ENCODE measurements around the gene MAGEH1.
"Not testable (repeated sequence)": the region's sequence is repeated elsewhere in the genome, so short reads cannot be mapped to it uniquely, and the experiment has no call there.

Gene MAGEH1, protein sequence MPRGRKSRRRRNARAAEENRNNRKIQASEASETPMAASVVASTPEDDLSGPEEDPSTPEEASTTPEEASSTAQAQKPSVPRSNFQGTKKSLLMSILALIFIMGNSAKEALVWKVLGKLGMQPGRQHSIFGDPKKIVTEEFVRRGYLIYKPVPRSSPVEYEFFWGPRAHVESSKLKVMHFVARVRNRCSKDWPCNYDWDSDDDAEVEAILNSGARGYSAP

GRCh38 chrX:55451990-55452832 is at the start of gene MAGEH1:
TSS of gene MAGEH1 (plus strand) at chrX:55452127. CDS start at chrX:55452375, 248 bp downstream.
- peak; percentile 46 to 57 (median 55) for DNase-seq (ENCODE audit: low read depth in 3 of 3)

GRCh38 chrX:55427079-55427478 is 24.8 kb upstream of the MAGEH1 start:
- DNase-seq (ENCODE audit: low read depth in 3 of 3) = not testable (repeated sequence)

DNA sequence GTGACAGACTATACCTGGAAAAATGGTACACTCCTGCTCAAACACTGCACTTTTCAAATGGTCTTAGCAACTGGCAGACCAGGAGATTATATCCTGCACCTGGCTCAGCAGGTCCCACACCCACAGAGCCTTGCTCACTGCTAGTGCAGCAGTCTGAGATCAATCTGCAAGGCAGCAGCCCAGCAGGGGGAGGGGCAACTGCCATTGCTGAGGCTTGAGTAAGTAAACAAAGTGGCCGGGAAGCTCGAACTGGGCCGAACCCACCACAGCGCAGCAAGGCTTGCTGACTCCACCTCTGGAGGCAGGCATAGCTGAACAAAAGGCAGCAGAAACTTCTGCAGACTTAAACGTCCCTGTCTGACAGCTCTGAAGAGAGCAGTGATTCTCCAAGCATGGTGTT is 8.5 kb upstream of the MAGEH1 start:
- not testable (repeated sequence) for DNase-seq (ENCODE audit: low read depth in 3 of 3)

- no peak for DNase-seq (ENCODE audit: low read depth in 3 of 3)
Measured at GRCh38 chrX:55450259-55450658, 1.7 kb upstream of the MAGEH1 start.

- DNase-seq (ENCODE audit: low read depth in 3 of 3) = no peak
Measured at GRCh38 chrX:55451141-55451540, 786 bp upstream of the MAGEH1 start.

DNA sequence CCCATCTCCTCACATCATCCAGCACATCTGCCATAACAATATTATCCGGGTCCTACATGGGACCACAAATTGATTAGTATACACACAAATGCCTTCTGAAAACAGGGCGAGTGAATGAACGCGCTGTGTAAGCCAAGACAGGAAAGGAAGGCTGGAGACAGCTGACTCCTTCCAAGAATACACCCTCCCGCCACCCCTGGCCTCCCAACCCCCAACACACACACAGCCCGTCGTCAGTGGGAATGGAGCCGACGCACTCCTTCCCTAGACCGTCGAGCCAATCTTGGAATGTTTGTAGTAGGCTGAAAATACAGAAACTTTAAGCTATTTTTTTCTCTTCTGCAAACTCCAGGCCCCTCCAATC is 319 bp upstream of the MAGEH1 start:
- no peak for DNase-seq (ENCODE audit: low read depth in 3 of 3)

DNA sequence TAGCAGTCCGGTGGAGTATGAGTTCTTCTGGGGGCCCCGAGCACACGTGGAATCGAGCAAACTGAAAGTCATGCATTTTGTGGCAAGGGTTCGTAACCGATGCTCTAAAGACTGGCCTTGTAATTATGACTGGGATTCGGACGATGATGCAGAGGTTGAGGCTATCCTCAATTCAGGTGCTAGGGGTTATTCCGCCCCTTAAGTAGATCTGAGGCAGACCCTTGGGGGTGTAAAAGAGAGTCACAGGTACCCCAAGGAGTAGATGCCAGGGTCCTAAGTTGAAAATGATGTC is 852 bp downstream of the MAGEH1 start:
- no peak for DNase-seq (ENCODE audit: low read depth in 3 of 3)

- not testable (repeated sequence) for DNase-seq (ENCODE audit: low read depth in 3 of 3)
Measured at GRCh38 chrX:55455708-55456107, 3.8 kb downstream of the MAGEH1 start.

GRCh38 chrX:55459426-55459825 is 7.5 kb downstream of the MAGEH1 start:
- DNase-seq (ENCODE audit: low read depth in 3 of 3) = not testable (repeated sequence)

GRCh38 chrX:55459926-55460325 is 8.0 kb downstream of the MAGEH1 start:
- not testable (repeated sequence) for DNase-seq (ENCODE audit: low read depth in 3 of 3)

GRCh38 chrX:55464050-55464449 is 12.1 kb downstream of the MAGEH1 start:
- not testable (repeated sequence) for DNase-seq (ENCODE audit: low read depth in 3 of 3)

GRCh38 chrX:55465108-55465507 is 13.2 kb downstream of the MAGEH1 start:
- not testable (repeated sequence) for DNase-seq (ENCODE audit: low read depth in 3 of 3)

DNA sequence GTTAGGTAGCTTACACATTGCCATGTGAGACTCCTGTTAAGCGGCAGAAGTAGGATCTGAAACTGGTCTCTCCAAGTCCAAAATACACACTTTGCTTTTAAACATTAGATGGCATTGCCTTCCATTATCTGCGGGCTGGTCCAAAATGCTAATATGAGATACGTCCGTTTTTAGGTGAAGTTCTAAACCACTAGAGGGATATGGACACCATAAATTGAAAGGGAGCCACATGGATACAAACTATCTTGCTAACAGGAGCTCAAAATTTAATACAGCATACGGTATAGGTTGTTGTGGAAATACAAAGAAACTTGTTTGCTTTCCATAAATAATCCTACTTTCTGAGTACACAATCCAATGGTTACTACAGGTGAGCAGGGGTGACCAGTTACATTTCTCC is 13.9 kb downstream of the MAGEH1 start:
- DNase-seq (ENCODE audit: low read depth in 3 of 3) = not testable (repeated sequence)

DNA sequence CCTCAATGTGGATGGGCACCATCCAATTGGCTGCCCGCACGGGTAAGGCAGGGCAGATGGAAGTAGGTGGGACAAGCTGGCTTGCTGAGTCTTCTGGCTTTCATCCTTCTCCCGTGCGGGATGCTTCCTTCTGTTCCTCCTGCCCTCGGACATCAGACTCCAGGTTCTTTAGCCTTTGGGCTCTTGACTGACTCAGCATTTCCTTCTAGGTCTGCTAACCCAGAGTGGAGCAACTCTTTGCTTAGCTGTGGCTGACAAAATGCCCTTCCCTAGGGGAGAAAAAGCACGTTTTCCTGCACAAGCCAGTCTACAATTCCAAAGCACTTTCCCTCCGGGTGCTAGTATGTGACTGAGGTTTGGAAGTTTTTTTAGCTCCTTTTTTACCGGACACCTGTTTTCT is 28.0 kb downstream of the MAGEH1 start:
- not testable (repeated sequence) for DNase-seq (ENCODE audit: low read depth in 3 of 3)

GRCh38 chrX:55480390-55481062 is 28.6 kb downstream of the MAGEH1 start:
- no peak for DNase-seq (ENCODE audit: low read depth in 3 of 3)

GRCh38 chrX:55484948-55485347 is 33.0 kb downstream of the MAGEH1 start:
- no peak for DNase-seq (ENCODE audit: low read depth in 3 of 3)

- no peak for DNase-seq (ENCODE audit: low read depth in 3 of 3)
Measured at GRCh38 chrX:55486736-55487135, 34.8 kb downstream of the MAGEH1 start.

DNA sequence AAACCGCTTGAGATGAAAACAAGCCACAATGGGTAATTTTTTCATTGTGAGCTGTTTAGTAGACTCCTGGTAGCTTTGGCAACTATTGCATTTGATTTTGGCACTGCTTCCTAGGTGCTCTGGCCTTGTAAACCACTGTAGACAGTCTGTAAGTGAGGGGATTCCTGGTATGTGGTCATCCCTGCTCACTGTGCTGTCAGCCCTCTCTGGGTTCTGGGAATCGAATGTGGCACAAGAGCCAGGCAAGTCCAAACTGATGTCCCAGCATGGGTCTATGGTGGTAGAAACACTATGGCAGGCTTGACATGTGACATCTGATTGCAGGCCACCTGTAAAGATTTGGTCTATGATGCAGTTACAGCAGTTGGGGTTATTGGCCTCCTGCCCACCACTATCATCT is 35.2 kb downstream of the MAGEH1 start:
- no peak for DNase-seq (ENCODE audit: low read depth in 3 of 3)

DNA sequence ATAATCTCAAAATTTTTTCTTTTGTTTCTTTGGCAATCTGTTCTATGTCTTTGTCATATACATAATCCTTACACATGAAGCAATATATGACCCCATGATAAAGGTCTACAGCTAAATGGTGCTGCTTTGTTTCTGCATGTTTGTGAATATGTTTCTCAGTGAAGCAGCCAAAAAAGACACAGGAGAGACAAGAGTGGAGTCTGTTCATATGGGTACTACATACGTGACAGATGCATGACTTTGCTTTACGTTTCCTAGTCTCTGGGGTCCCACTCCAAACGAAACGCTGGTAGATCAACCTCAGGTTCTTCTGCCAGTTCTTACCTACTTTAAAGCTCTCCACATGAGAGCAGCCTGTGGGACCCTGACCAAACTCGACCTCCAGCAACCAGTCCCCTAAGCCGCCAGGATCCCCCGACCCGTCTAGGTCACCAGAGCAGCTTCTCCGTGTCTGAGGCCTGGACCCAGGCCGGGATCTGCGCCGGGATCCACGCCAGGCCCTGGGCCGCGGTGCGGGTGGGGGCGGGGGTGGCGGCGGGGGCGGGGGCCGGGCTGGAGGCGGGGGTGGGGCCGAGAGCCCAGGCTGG is 36.2 kb downstream of the MAGEH1 start:
- no peak for DNase-seq (ENCODE audit: low read depth in 3 of 3)

DNA sequence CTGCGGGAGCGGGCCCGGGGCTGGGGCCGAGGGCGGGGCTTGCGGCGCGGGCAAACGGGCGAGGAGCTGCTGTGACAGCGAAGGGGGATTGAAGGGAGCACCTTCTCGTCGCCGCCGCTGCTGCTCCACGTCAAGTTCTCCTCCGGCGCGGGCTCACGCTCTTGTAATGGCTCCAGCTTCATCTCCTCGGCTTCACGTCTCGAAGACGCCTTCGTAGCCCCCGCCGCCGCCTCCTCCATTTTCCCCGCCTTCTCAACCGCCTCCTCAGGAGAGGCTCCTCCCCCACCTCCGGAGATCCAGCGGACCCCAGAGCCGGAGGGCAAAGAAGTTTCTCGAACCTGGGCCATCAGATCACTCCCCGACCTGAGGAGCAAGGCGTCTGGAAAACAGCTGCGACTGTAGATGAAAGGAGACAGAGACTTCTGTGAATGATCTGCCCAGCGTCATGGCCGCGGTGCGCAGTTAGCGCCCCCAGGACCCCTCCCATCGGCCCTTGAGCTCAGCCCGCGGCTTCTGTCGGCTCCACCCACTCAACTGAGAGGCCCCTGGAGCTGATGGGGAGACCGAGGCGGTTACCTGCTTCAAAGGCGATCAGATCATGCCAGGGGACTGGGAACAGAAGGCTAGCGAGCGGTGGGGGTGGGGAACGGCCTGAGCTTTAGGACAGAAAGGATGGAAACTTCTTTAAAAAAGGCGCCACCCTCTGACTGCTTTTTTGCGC is 36.8 kb downstream of the MAGEH1 start:
- peak; percentile 39 to 46 (median 44) for DNase-seq (ENCODE audit: low read depth in 3 of 3)

- no peak for DNase-seq (ENCODE audit: low read depth in 3 of 3)
Measured at GRCh38 chrX:55489314-55490009, 37.5 kb downstream of the MAGEH1 start, which contains the start of gene USP51. TSS of gene USP51 (minus strand) at chrX:55489848. CDS start at chrX:55488939, 909 bp downstream.

All from stimulated activated CD4-positive, alpha-beta T cell treated with anti-CD3 and anti-CD28 coated beads, TNF-alpha, amount 100 ng/mL, for 4 hours (primary cell).